Measurements from ENCODE around the gene RTN4. TPM values are rescaled to one million over a fixed set of nuclear protein-coding genes. Genes with fewer than 3 reads are reported as not detected.
"Not testable (repeated sequence)": the region's sequence is repeated elsewhere in the genome, so short reads cannot be mapped to it uniquely, and the experiment has no call there.

RTN4 gene
- total and polyA plus RNA-seq, 2 experiments from 2014 or later, result 284 to 455 TPM

DNA sequence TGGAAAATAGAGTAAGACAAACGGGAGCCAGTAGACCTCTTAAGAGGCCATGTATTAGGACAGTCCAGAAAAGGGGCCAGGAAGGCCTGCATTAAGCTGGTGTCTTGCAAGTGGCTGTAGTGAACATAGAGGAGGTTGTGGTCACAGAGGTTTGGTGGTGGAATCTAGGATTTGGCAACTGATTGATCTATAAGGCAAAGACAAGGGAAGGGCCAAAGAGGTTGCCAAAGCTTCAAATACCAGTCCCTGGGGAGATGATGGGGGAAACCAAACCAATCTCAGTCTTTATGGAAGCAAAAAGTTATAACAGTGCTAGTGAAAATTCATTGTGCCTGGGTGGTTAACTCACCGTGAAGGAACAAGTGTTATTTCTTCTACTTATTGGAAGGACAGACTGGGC lies 28.7 kb upstream of the RTN4 start:
- WGBS (ENCODE audit: low lambda C conversion rate, missing lambda C conversion rate), result 66% methylated on average over 2 of the region's 2 CpGs
- H2AFZ ChIP-seq, result no peak overlapping the region

DNA sequence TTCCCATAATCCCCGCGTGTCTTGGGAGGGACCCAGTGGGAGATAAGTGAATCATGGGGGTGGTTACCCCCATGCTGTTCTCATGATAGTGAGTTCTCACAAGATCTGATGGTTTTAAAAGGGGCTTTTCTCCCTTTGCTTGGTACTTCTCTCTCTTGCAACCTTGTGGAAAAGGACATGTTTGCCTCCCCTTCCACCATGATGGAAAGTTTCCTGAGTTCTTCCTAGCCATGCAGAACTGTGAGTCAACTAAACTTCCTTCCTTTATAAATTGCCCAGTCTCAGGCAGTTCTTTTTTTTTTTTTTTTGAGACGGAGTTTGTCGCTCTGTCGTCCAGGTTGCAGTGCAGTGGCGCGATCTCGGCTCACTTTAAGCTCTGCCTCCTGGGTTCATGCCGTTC lies 26.5 kb upstream of the RTN4 start:
- Histone ChIP-seq H3K4me3 (no peak overlapping the region), H3K4me1 (ENCODE audit: insufficient read depth) (no peaks in the 10 kb centered on the region), H3K27me3 (no peaks in the 10 kb centered on the region), H3K4me2 (no peak overlapping the region), H3K79me2 (no peaks in the 10 kb centered on the region), H3K9me3 (ENCODE audit: low read depth) (no peaks in the 10 kb centered on the region), H2AFZ (no peak overlapping the region), H3K36me3 (replicated peaks; ENCODE audit: insufficient read depth, low read depth) (no peaks in the 10 kb centered on the region), H4K20me1 (ENCODE audit: insufficient read depth, poor library complexity, severe bottlenecking) (no peaks in the 10 kb centered on the region), H3K9me2 (replicated peaks; ENCODE audit: insufficient read depth) (no peaks in the 10 kb centered on the region), H3K27ac (no peak overlapping the region)
- TF ChIP-seq EZH2phosphoT487 (IDR thresholded peaks at IDR 0.05; ENCODE audit: low read depth, severe bottlenecking, unreplicated experiment) (no peak), EZH2 (IDR thresholded peaks at IDR 0.05; ENCODE audit: borderline replicate concordance) (no peak), CTCF (IDR thresholded peaks at IDR 0.05; ENCODE audit: poor library complexity) (no peak)
- WGBS (ENCODE audit: low lambda C conversion rate, missing lambda C conversion rate), result 93% methylated on average over 9 of the region's 9 CpGs
- DNase-seq (ENCODE audit: low spot score), result no peak

More for the DNA sequence above, 28.7 kb upstream of the RTN4 start:
- H3K9me3 ChIP-seq (ENCODE audit: low read depth), result no peaks in the 10 kb centered on the region
- no peaks in the 10 kb centered on the region for H3K36me3 ChIP-seq (replicated peaks; ENCODE audit: insufficient read depth, low read depth)
- H3K4me3 ChIP-seq, result no peak overlapping the region
- TF ChIP-seq EZH2 (IDR thresholded peaks at IDR 0.05; ENCODE audit: borderline replicate concordance) (no peak), EZH2phosphoT487 (IDR thresholded peaks at IDR 0.05; ENCODE audit: low read depth, severe bottlenecking, unreplicated experiment) (no peak), CTCF (IDR thresholded peaks at IDR 0.05; ENCODE audit: poor library complexity) (no peak)
- no peaks in the 10 kb centered on the region for H3K9me2 ChIP-seq (replicated peaks; ENCODE audit: insufficient read depth)
- H4K20me1 ChIP-seq (ENCODE audit: insufficient read depth, poor library complexity, severe bottlenecking), result no peaks in the 10 kb centered on the region
- no peak overlapping the region for H3K27ac ChIP-seq
- DNase-seq (ENCODE audit: low spot score), result no peak
- no peak overlapping the region for H3K4me2 ChIP-seq
- H3K79me2 ChIP-seq, result no peaks in the 10 kb centered on the region
- no peaks in the 10 kb centered on the region for H3K27me3 ChIP-seq
- no peaks in the 10 kb centered on the region for H3K4me1 ChIP-seq (ENCODE audit: insufficient read depth)

- 89% methylated on average over 1 of the region's 1 CpG for WGBS (ENCODE audit: low lambda C conversion rate, missing lambda C conversion rate)
- not testable (repeated sequence) for H3K4me2 ChIP-seq; H3K36me3 ChIP-seq (replicated peaks; ENCODE audit: insufficient read depth, low read depth); H3K4me3 ChIP-seq; H2AFZ ChIP-seq; H3K4me1 ChIP-seq (ENCODE audit: insufficient read depth); H4K20me1 ChIP-seq (ENCODE audit: insufficient read depth, poor library complexity, severe bottlenecking); H3K27ac ChIP-seq; H3K9me2 ChIP-seq (replicated peaks; ENCODE audit: insufficient read depth); H3K9me3 ChIP-seq (ENCODE audit: low read depth); H3K27me3 ChIP-seq; DNase-seq (ENCODE audit: low spot score); H3K79me2 ChIP-seq
These were observed 25.8 kb upstream of the RTN4 start for GRCh38 chr2:55076019-55076418.

- Histone ChIP-seq H3K4me3 (no peak overlapping the region), H4K20me1 (ENCODE audit: insufficient read depth, poor library complexity, severe bottlenecking) (no peaks in the 10 kb centered on the region), H3K27me3 (no peaks in the 10 kb centered on the region), H3K4me1 (ENCODE audit: insufficient read depth) (no peaks in the 10 kb centered on the region), H3K79me2 (no peaks in the 10 kb centered on the region), H2AFZ (no peak overlapping the region), H3K9me2 (replicated peaks; ENCODE audit: insufficient read depth) (no peaks in the 10 kb centered on the region), H3K27ac (no peak overlapping the region), H3K4me2 (no peak overlapping the region), H3K9me3 (ENCODE audit: low read depth) (no peaks in the 10 kb centered on the region), H3K36me3 (replicated peaks; ENCODE audit: insufficient read depth, low read depth) (no peaks in the 10 kb centered on the region)
- WGBS (ENCODE audit: low lambda C conversion rate, missing lambda C conversion rate), result 82% methylated on average over 6 of the region's 6 CpGs
- DNase-seq (ENCODE audit: low spot score), result no peak
- no peak for TF ChIP-seq CTCF (IDR thresholded peaks at IDR 0.05; ENCODE audit: poor library complexity)
- TF ChIP-seq EZH2phosphoT487 (IDR thresholded peaks at IDR 0.05; ENCODE audit: low read depth, severe bottlenecking, unreplicated experiment), result no peak
- no peak for TF ChIP-seq EZH2 (IDR thresholded peaks at IDR 0.05; ENCODE audit: borderline replicate concordance)
These were observed 23.0 kb upstream of the RTN4 start for GRCh38 chr2:55073000-55073983.
